GM20000 (cell line): ENCODE measurements around the gene SIPA1L3.

Source experiments
- DNase-seq: peaks from one replicate; pipeline ENCODE4 v3.0.0; 2012; ENCODE audit warnings: low spot score
- CTCF ChIP-seq: IDR thresholded peaks from 2 replicates; pipeline ENCODE4 v1.5.1; 2012; ENCODE audit warnings: mild to moderate bottlenecking, control low read depth; ENCODE audit errors: extremely low read depth, missing control alignments

The SIPA1L3 gene

DNA sequence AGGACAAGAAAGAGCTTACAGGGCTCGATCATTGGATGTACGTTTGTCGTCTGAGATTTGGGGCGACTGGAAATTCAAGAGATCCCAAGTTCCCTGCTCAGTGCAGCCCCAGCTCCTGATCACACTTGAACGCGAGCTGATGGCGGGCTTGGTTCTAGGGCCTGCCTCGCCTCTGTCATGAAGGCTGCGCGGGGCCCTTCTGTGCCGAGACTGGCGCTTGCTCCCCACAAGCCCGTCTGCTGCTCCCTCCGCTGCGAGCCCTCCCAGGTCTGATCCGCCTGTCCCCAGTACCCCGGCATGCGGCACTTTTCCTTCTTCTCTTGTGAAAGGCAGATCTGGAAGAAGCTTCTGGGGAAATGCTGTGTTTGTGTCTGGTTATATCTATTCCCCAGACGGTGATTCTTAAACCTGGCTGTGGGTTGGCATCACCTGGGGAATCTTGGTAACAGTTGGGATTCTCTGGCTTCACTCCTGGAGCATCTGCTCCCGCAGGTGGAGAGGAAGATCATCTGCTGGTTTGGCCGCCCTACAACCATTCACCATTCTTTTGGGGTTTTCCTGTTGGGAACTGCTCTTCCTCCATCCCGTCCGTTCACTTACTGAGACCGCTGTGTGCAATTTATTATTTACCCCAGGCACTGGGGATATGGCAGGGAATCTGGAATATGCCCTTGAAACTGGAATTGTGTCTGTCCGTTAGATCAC, 43.6 kb downstream of the SIPA1L3 start:
- TF ChIP-seq CTCF = no peak

DNA sequence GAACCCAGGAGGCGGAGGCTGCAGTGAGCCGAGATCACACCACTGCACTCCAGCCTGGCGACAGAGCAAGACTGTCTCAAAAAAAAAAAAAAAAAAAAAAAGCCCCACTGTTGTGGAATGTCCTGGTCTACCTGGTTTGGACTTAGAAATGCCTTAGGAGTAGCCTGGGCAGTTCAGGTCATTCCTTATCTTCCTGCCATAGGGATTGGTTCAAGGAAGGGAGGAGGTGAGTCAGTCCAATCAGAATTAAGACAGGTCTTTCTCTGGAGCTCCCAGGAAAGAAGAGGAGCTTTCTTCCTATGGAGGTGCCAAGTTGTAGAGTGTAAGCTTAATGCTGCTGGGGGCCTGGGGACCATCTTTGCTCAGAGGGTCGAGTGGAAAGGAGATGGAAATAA, 44.8 kb downstream of the SIPA1L3 start:
- no peak for DNase-seq

More for the DNA sequence above, 43.6 kb downstream of the SIPA1L3 start:
- no peak for DNase-seq

GRCh38 chr19:37953171-37953917, 46.3 kb downstream of the SIPA1L3 start:
- no peak for DNase-seq
- TF ChIP-seq CTCF = no peak

More for the DNA sequence above, 44.8 kb downstream of the SIPA1L3 start:
- TF ChIP-seq CTCF = no peak

DNA sequence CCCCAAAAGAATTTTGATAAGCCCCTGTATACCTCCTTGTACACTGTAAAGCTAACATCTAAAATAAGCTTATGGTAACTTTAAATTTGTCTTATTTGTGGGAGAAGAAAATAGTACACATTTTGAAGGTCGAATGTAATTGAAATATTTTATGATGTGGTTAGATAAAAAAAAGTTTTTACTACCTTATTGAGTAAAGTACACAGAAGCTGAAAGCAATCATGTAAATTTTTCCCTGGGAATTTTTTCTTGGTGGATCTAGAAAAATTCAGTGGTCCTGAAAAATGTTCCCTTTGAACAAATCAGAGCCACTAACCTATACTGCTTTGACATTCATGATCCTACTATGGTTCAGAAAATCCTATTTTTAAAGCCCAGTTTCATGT, 46.9 kb downstream of the SIPA1L3 start:
- DNase-seq = no peak
- TF ChIP-seq CTCF = no peak

- no peak for DNase-seq
- TF ChIP-seq CTCF = no peak
Measured at GRCh38 chr19:37954421-37954874, 47.4 kb downstream of the SIPA1L3 start.

DNA sequence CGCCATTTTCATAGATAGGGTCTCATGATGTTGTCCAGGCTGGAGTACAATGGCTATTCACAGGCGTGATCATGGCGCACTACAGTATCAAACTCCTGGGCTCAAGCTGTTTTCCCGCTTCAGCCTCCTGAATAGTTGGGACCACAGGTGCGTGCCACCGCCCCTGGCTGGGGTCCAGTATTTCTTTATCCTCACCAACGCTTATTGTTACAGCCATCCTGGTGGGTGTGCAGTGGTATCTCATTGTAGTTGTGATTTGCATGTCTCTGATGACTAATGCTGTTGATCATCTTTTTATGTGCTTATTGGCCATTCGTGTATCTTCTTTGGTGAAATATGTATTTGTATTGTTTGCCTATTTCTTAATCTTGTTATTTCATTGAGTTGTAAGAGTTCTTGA, 49.0 kb downstream of the SIPA1L3 start:
- no peak for DNase-seq

More for the DNA sequence above, 49.0 kb downstream of the SIPA1L3 start:
- no peak for TF ChIP-seq CTCF
